D721Med (cell line): Measurements from ENCODE around the gene SNW1.

Experiments
- DNase-seq: peaks from one replicate; pipeline ENCODE4 v3.0.0; 2011; ENCODE audit warnings: low spot score; ENCODE audit not compliant: insufficient read length
- FAIRE-seq: peaks from 2 replicates; lab custom pipeline; 2011; peaks lifted over from hg19 to GRCh38; lab: Jason Lieb, UNC
- CTCF ChIP-seq: IDR thresholded peaks from 2 replicates; pipeline ENCODE4 v1.5.1; 2012; ENCODE audit warnings: mild to moderate bottlenecking, control low read depth; ENCODE audit not compliant: insufficient read depth; ENCODE audit errors: missing control alignments

SNW1 gene

GRCh38 chr14:77760381-77761204 is at the start of gene SNW1:
SNW1 (minus strand) TSS chr14:77761156; CDS start chr14:77761127, 29 bp downstream.
- FAIRE-seq (no peak), DNase-seq (peak; percentile 81)
- TF ChIP-seq CTCF, result no peak

GRCh38 chr14:77809011-77809410 is 48.1 kb upstream of the SNW1 start:
- FAIRE-seq, result no peak
- TF ChIP-seq CTCF, result no peak
- DNase-seq, result no peak

- DNase-seq, result no peak
- no peak for FAIRE-seq
- TF ChIP-seq CTCF, result no peak
Measured at GRCh38 chr14:77808250-77808649, 47.3 kb upstream of the SNW1 start.

GRCh38 chr14:77805706-77806105 is 44.8 kb upstream of the SNW1 start:
- no peak for FAIRE-seq
- TF ChIP-seq CTCF, result no peak

GRCh38 chr14:77804592-77804991 is 43.6 kb upstream of the SNW1 start:
- no peak for DNase-seq
- no peak for FAIRE-seq
- TF ChIP-seq CTCF, result peak; percentile 36

More at GRCh38 chr14:77805706-77806105, 44.8 kb upstream of the SNW1 start:
- DNase-seq, result no peak

GRCh38 chr14:77800814-77801213 is 39.9 kb upstream of the SNW1 start:
- no peak for DNase-seq
- FAIRE-seq, result no peak
- no peak for TF ChIP-seq CTCF
